H1 (cell line): Measurements from ENCODE around the gene CCL17. TPM values are rescaled to one million over a fixed set of nuclear protein-coding genes. Genes with fewer than 3 reads are reported as not detected.

Experiments
- CTCF ChIA-PET: fragments of 300-600 bp; sonication (Branson Sonifier 250); formaldehyde crosslinking; loops from one replicate; lab custom pipeline; 2021; ENCODE audit not compliant: partially characterized antibody; lab: Charles Lee
- POLR2A ChIA-PET: fragments of 300-600 bp; sonication (Branson Sonifier 250); formaldehyde crosslinking; loops from one replicate; lab custom pipeline; 2021; ENCODE audit warnings: inconsistent platforms; ENCODE audit not compliant: partially characterized antibody; lab: Charles Lee
- DNase-seq, 2 experiments: peaks; one replicate each; pipeline versions ENCODE4 v3.0.0 to v3.0.0-alpha.2; 2010 to 2022; ENCODE audit warnings: low spot score in 2 of 2, low read depth in 1 of 2, mixed read lengths in 1 of 2
- FAIRE-seq: peaks from 2 replicates; lab custom pipeline; 2011; peaks lifted over from hg19 to GRCh38; lab: Jason Lieb, UNC
- H2AFZ ChIP-seq: 2 replicates; pipeline ENCODE4 v1.8.1; 2012; ENCODE audit warnings: low read length, inconsistent platforms
- H2AK5ac ChIP-seq: 2 replicates; pipeline ENCODE4 v1.6.1; 2013; ENCODE audit warnings: low read depth, low read length
- H2BK120ac ChIP-seq: replicated peaks from 2 replicates; pipeline ENCODE3; 2013; ENCODE audit warnings: low read depth, low read length, inconsistent platforms
- H2BK12ac ChIP-seq: 2 replicates; pipeline ENCODE4 v1.6.1; 2013; ENCODE audit warnings: low read depth, low read length
- H2BK15ac ChIP-seq: 2 replicates; pipeline ENCODE4 v1.6.1; 2013; ENCODE audit warnings: low read length
- H2BK20ac ChIP-seq: 2 replicates; pipeline ENCODE4 v1.6.1; 2013; ENCODE audit warnings: low read length
- H2BK5ac ChIP-seq: 2 replicates; pipeline ENCODE4 v1.6.1; 2013; ENCODE audit warnings: low read depth, low read length
- H3K14ac ChIP-seq: 2 replicates; pipeline ENCODE4 v1.6.1; 2013; ENCODE audit warnings: inconsistent platforms; ENCODE audit not compliant: insufficient read length
- H3K18ac ChIP-seq: 2 replicates; pipeline ENCODE4 v1.6.1; 2013; ENCODE audit warnings: low read length; ENCODE audit errors: extremely low read depth
- H3K23ac ChIP-seq: 2 replicates; pipeline ENCODE4 v1.6.1; 2013; ENCODE audit warnings: inconsistent platforms; ENCODE audit not compliant: insufficient read length
- H3K23me2 ChIP-seq: 2 replicates; pipeline ENCODE4 v1.6.1; 2013; ENCODE audit warnings: low read depth, low read length
- H3K27ac ChIP-seq: 2 replicates; pipeline ENCODE4 v1.6.1; 2011; ENCODE audit warnings: low read depth, low read length, inconsistent platforms
- H3K27me3 ChIP-seq, 4 experiments: replicated peaks in 1 of 4; 1 replicate in 1 of 4; 2 replicates in 3 of 4; pipeline versions ENCODE4 v1.6.1 to v1.8.1; 2011 to 2013; ENCODE audit warnings: low read length in 3 of 4, mild to moderate bottlenecking in 3 of 4, inconsistent platforms in 2 of 4, mixed read lengths in 2 of 4, moderate library complexity in 1 of 4; ENCODE audit not compliant: control insufficient read depth in 3 of 4, insufficient read depth in 3 of 4; ENCODE audit errors: extremely low read depth in 1 of 4
- H3K36me3 ChIP-seq, 4 experiments: 2 replicates each; pipeline versions ENCODE4 v1.6.1 to v1.8.1; 2011 to 2013; ENCODE audit warnings: mild to moderate bottlenecking in 4 of 4, low read length in 3 of 4, moderate library complexity in 2 of 4, control low read depth in 1 of 4, inconsistent platforms in 1 of 4; ENCODE audit not compliant: insufficient read depth in 4 of 4, control insufficient read depth in 2 of 4
- H3K4ac ChIP-seq: replicated peaks from 2 replicates; pipeline ENCODE3; 2013; ENCODE audit warnings: low read length, low read depth, mixed read lengths, inconsistent platforms; ENCODE audit not compliant: insufficient read length
- H3K4me1 ChIP-seq, 4 experiments: replicated peaks in 1 of 4; 1 replicate in 1 of 4; 2 replicates in 3 of 4; pipeline versions ENCODE4 v1.6.1 to v1.8.1; 2011 to 2013; ENCODE audit warnings: low read length in 3 of 4, inconsistent platforms in 2 of 4, mixed read lengths in 1 of 4; ENCODE audit not compliant: insufficient read depth in 4 of 4, control insufficient read depth in 3 of 4
- H3K4me2 ChIP-seq, 2 experiments: 2 replicates each; pipeline versions ENCODE4 v1.6.1 to v1.8.1; 2011 to 2013; ENCODE audit warnings: low read depth in 2 of 2, low read length in 2 of 2, control low read depth in 1 of 2, inconsistent platforms in 1 of 2, mild to moderate bottlenecking in 1 of 2; ENCODE audit not compliant: insufficient read depth in 1 of 2
- H3K4me3 ChIP-seq, 4 experiments: fragments of 200-600, 300-600 bp in 1 of 4; sonication (generic), shearing (Covaris generic), sonication (Bioruptor Twin) in 1 of 4; 2 replicates each; pipeline versions ENCODE4 v1.5.1 to v1.8.1; 2011 to 2016; ENCODE audit warnings: low read length in 4 of 4, low read depth in 3 of 4, control low read depth in 2 of 4, inconsistent platforms in 2 of 4, mild to moderate bottlenecking in 2 of 4, mixed read lengths in 1 of 4, moderate library complexity in 1 of 4; ENCODE audit not compliant: insufficient read depth in 2 of 4; ENCODE audit errors: extremely low read depth in 1 of 4
- H3K56ac ChIP-seq: replicated peaks from 2 replicates; pipeline ENCODE3; 2013; ENCODE audit warnings: low read depth, mild to moderate bottlenecking, mixed read lengths, low read length, inconsistent platforms; ENCODE audit not compliant: insufficient read length
- H3K79me1 ChIP-seq: 2 replicates; pipeline ENCODE4 v1.6.1; 2013; ENCODE audit warnings: low read depth, low read length, control low read depth
- H3K79me2 ChIP-seq, 2 experiments: 2 replicates each; pipeline versions ENCODE4 v1.6.1 to v1.8.1; 2012 to 2013; ENCODE audit warnings: low read length in 2 of 2, mild to moderate bottlenecking in 2 of 2, inconsistent platforms in 1 of 2; ENCODE audit not compliant: insufficient read depth in 2 of 2, control insufficient read depth in 1 of 2
- H3K9ac ChIP-seq, 4 experiments: replicated peaks in 1 of 4; 1 replicate in 1 of 4; 2 replicates in 3 of 4; pipeline versions ENCODE4 v1.6.1 to v1.8.1; 2011 to 2013; ENCODE audit warnings: low read depth in 3 of 4, low read length in 3 of 4, control low read depth in 2 of 4, mild to moderate bottlenecking in 2 of 4, moderate library complexity in 2 of 4, inconsistent platforms in 1 of 4; ENCODE audit errors: extremely low read depth in 1 of 4
- H3K9me3 ChIP-seq, 2 experiments: 2 replicates each; pipeline versions ENCODE4 v1.6.1 to v1.8.1; 2012 to 2013; ENCODE audit warnings: mild to moderate bottlenecking in 2 of 2, moderate library complexity in 2 of 2, control low read depth in 1 of 2, inconsistent platforms in 1 of 2, low read depth in 1 of 2, low read length in 1 of 2, mixed read lengths in 1 of 2; ENCODE audit not compliant: insufficient read depth in 2 of 2
- H4K20me1 ChIP-seq, 2 experiments: replicated peaks in 1 of 2; 2 replicates each; pipeline versions ENCODE3 to v1.8.1; 2011 to 2013; ENCODE audit warnings: inconsistent platforms in 2 of 2, low read length in 2 of 2, mild to moderate bottlenecking in 1 of 2; ENCODE audit not compliant: insufficient read depth in 2 of 2, control insufficient read depth in 1 of 2
- H4K5ac ChIP-seq: 2 replicates; pipeline ENCODE4 v1.6.1; 2013; ENCODE audit warnings: low read length, low read depth, mixed read lengths, inconsistent platforms; ENCODE audit not compliant: insufficient read length
- H4K8ac ChIP-seq: 2 replicates; pipeline ENCODE4 v1.8.0; 2013; ENCODE audit warnings: mild to moderate bottlenecking, moderate library complexity, low read length, inconsistent platforms; ENCODE audit not compliant: insufficient read depth; ENCODE audit errors: extremely low read depth
- H4K91ac ChIP-seq: replicated peaks from 2 replicates; pipeline ENCODE3; 2013; ENCODE audit warnings: low read length, mixed read lengths, inconsistent platforms; ENCODE audit not compliant: insufficient read length
- ATF2 ChIP-seq: IDR thresholded peaks from 2 replicates; pipeline ENCODE4 v1.6.1; 2012; ENCODE audit warnings: low read length, inconsistent platforms
- BACH1 ChIP-seq: IDR thresholded peaks from 2 replicates; pipeline ENCODE4 v1.6.1; 2012; ENCODE audit warnings: low read length, improper control_type of control experiment
- BRCA1 ChIP-seq: IDR thresholded peaks from 2 replicates; pipeline ENCODE4 v1.6.1; 2012; ENCODE audit warnings: low read depth, low read length, improper control_type of control experiment
- CTBP2 ChIP-seq: IDR thresholded peaks from 2 replicates; pipeline ENCODE4 v1.7.0; 2011; ENCODE audit warnings: borderline replicate concordance, mild to moderate bottlenecking, moderate library complexity, mixed read lengths, low read length; ENCODE audit not compliant: insufficient read depth, insufficient read length
- POLR2A ChIP-seq, 2 experiments: IDR thresholded peaks; 1 replicate in 1 of 2; 2 replicates in 1 of 2; pipeline ENCODE4 v1.6.1; 2011; ENCODE audit warnings: low read depth in 2 of 2, low read length in 2 of 2, mild to moderate bottlenecking in 2 of 2; ENCODE audit errors: control extremely low read depth in 1 of 2
- RBBP5 ChIP-seq: IDR thresholded peaks from 2 replicates; pipeline ENCODE4 v1.7.1; 2012; ENCODE audit warnings: low read depth, mild to moderate bottlenecking, inconsistent platforms, low read length, moderate library complexity, borderline replicate concordance
- RFX5 ChIP-seq: IDR thresholded peaks from 2 replicates; pipeline ENCODE4 v1.6.1; 2011; ENCODE audit warnings: low read depth, low read length, improper control_type of control experiment, borderline replicate concordance
- SP4 ChIP-seq: IDR thresholded peaks from 2 replicates; pipeline ENCODE4 v1.6.1; 2012; ENCODE audit warnings: low read length, inconsistent platforms
- SRF ChIP-seq: IDR thresholded peaks from 2 replicates; pipeline ENCODE4 v1.6.1; 2011; ENCODE audit warnings: mild to moderate bottlenecking, low read depth, low read length, moderate library complexity
- TAF1 ChIP-seq: IDR thresholded peaks from 2 replicates; pipeline ENCODE4 v1.6.1; 2011; ENCODE audit warnings: mild to moderate bottlenecking, low read depth, low read length
- WGBS, 2 experiments: shearing (Covaris generic) in 1 of 2; methylation state at CpG; one replicate each; pipeline versions ENCODE4 v1.1.6 to v1.1.7; 2013 to 2015; ENCODE audit warnings: low lambda C conversion rate in 2 of 2, mixed read lengths in 2 of 2, inconsistent platforms in 1 of 2, low coverage in 1 of 2, missing lambda C conversion rate in 1 of 2; ENCODE audit not compliant: insufficient replicate concordance in 2 of 2, insufficient coverage in 1 of 2, insufficient read length in 1 of 2; ENCODE audit errors: extremely low coverage in 1 of 2, missing lambda C conversion rate in 1 of 2; 5-methylcytosine and 5-hydroxymethylcytosine counted together
- polyA plus RNA-seq, 7 experiments: library from polyadenylated mRNA; depleted of rRNA in 3 of 7; stranded (reverse) in 5 of 7; unstranded in 2 of 7; fragments of >200 nt in 5 of 7; fragments of 200-250 nt in 2 of 7; gene quantifications; 1 replicate in 5 of 7; 2 replicates in 1 of 7; 4 replicates in 1 of 7; pipeline versions ENCODE4 v1.2.1 to v1.2.3, GENCODE V29; 2011 to 2013; ENCODE audit warnings: missing spikeins in 2 of 7, mixed read lengths in 2 of 7
- total RNA-seq: library from RNA; stranded (reverse); fragmentation: NEBNext Ultra II Directional; extraction: Animal tissue kit (Norgen Biotek cat#: 25700); gene quantifications from 2 replicates; pipeline ENCODE4 v1.2.1, GENCODE V29; 2021

Gene CCL17
- total and polyA plus RNA-seq, 2 of the 8 experiments (the other 6 are each of a cell fraction or from before 2014, with no cell fraction given) = not detected

- no peak within 1 kb of the TSS for H2AK5ac ChIP-seq
- H3K18ac ChIP-seq = peak within 1 kb of the TSS; percentile 76; the same call in 1 of the 2 replicates
- no peaks in the 10 kb centered on the region for H3K27me3 ChIP-seq
- H3K23ac ChIP-seq = no peak within 1 kb of the TSS
- H3K4me1 ChIP-seq = peaks cover 0 to 3% (median 3%) of the 10 kb centered on the region in 4 experiments; a peak in 5 of 7 replicates
- WGBS, 2 experiments = 3% methylated on average over 37 of the region's 68 CpGs; no CpG with 5 or more reads in 1 of the 2 experiments
- H3K27ac ChIP-seq = peak within 1 kb of the TSS; percentile 73
- H3K56ac ChIP-seq = peak within 1 kb of the TSS; percentile 91
- peak within 1 kb of the TSS; percentile 80 to 97 (median 96) for H3K4me3 ChIP-seq
- H2BK12ac ChIP-seq = no peak within 1 kb of the TSS
- H3K14ac ChIP-seq = no peak within 1 kb of the TSS
- peak within 1 kb of the TSS; percentile 97 for H4K8ac ChIP-seq
- H3K9me3 ChIP-seq = no peaks in the 10 kb centered on the region
- peaks cover 7 to 36% of the 10 kb centered on the region in 2 experiments for H3K79me2 ChIP-seq
- peak within 1 kb of the TSS; percentile 88 to 96 for H3K4me2 ChIP-seq
- ChIA-PET CTCF (interaction anchor here (0.9 to 4.4 kb wide), 8 partner anchors 13 to 75 kb away, joined by 3 to 27 read pairs (median 4); no protein-coding TSS in a partner anchor), POLR2A (interaction anchor here (0.7 to 2.0 kb wide), 15 partner anchors 9 to 148 kb away, joined by 3 to 20 read pairs (median 5); partner anchors contain the start of genes CX3CL1 and POLR2C)
- H2BK120ac ChIP-seq = no peak within 1 kb of the TSS
- H2BK15ac ChIP-seq = peak within 1 kb of the TSS; percentile 89; the same call in 1 of the 2 replicates
- H3K4ac ChIP-seq = no peak within 1 kb of the TSS
- DNase-seq (peak; percentile 73 to 90), FAIRE-seq (no peak)
- no peaks in the 10 kb centered on the region for H4K20me1 ChIP-seq
- peaks cover 6% of the 10 kb centered on the region for H3K23me2 ChIP-seq
- peak within 1 kb of the TSS; percentile 81 to 97 (median 88) for H3K9ac ChIP-seq
- H2BK20ac ChIP-seq = no peak within 1 kb of the TSS
- H2AFZ ChIP-seq = peak within 1 kb of the TSS; percentile 43
- H3K79me1 ChIP-seq = no peaks in the 10 kb centered on the region; the same call in 1 of the 2 replicates
- peak within 1 kb of the TSS; percentile 61 for H4K91ac ChIP-seq
- peaks cover 0 to 9% (median 0%) of the 10 kb centered on the region in 4 experiments; a peak in 3 of 8 replicates for H3K36me3 ChIP-seq
- H2BK5ac ChIP-seq = peak within 1 kb of the TSS; percentile 79; the same call in 1 of the 2 replicates
- peak within 1 kb of the TSS; percentile 69 for H4K5ac ChIP-seq
- TF ChIP-seq RBBP5 (no peak; the same call in 1 of the 2 replicates), BRCA1 (peak; percentile 97), ATF2 (0 out of 2 replicates have a peak, but pooled peaks have one; percentile 4), TAF1 (peak; percentile 99), CTBP2 (no peak), BACH1 (peak; percentile 76; the same call in 1 of the 2 replicates), POLR2A (IDR thresholded peaks at IDR 0.05; ENCODE audit: control extremely low read depth in 1 of 2, low read depth in 2 of 2, low read length in 2 of 2) (peak; percentile 76 to 95), RFX5 (no peak), SP4 (no peak), SRF (peak; percentile 33; the same call in 1 of the 2 replicates)
Observed at GRCh38 chr16:57447186-57447962, 42.8 kb downstream of the CCL17 start, which contains the start of the genes CIAPIN1 and COQ9. CIAPIN1 (minus strand) TSS chr16:57447385; CDS start chr16:57440928, 6,457 bp downstream. COQ9 (plus strand) TSS chr16:57447479; CDS start chr16:57447506, 27 bp downstream.
